NK-92 (cell line): Measurements from ENCODE around the gene NAT16.
"Not testable (repeated sequence)": the region's sequence is repeated elsewhere in the genome, so short reads cannot be mapped to it uniquely, and the experiment has no call there.

Experiments used
- DNase-seq: peaks from one replicate; lab custom pipeline; 2025; ENCODE audit not compliant: unreplicated experiment; lab: John Stamatoyannopoulos, UW

The NAT16 gene

GRCh38 chr7:101160910-101161309 lies 19.2 kb downstream of the NAT16 start:
- no peak for DNase-seq

GRCh38 chr7:101159696-101160674 lies 20.1 kb downstream of the NAT16 start:
- no peak for DNase-seq

- no peak for DNase-seq
These were observed 23.1 kb downstream of the NAT16 start for GRCh38 chr7:101156866-101157589.

DNA sequence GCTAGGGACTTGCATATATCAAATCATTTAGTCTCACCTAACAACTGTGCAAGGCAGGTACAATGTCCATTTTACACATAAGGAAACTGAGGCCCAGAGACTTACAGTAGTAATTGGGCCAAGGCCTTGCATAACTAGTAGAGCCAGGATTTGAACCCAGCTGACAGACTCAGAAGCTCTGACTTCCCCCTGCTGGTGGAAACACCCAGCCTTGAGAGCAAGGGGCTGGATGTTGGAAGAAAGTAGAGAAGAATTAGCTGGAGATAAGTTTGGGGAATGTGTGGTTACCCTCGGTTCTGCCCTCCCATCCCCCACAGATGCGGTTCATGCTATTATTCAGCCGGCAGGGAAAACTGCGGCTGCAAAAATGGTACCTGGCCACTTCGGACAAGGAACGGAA lies 23.8 kb downstream of the NAT16 start:
- DNase-seq: no peak

DNA sequence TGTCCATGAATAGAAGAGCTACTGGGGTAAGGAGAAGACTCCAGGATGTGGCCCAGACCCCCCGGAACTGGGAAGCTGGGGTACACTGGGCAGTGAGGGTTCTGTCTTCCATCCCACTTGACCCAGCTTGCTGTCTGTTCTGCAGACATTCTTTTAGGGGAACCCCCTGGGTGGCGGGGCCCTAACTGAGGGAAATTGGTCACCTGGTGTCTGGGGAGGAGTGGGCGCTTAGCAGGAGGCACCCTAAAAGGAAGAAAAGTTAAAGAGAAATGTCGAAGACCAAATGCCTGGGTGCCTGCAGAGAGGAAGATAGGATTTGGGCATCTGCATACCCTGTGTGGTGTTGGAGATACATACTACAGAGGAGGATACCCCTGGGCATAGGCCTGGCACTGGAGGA lies 24.8 kb downstream of the NAT16 start:
- DNase-seq: no peak

GRCh38 chr7:101154693-101155102 lies 25.4 kb downstream of the NAT16 start:
- no peak for DNase-seq

DNA sequence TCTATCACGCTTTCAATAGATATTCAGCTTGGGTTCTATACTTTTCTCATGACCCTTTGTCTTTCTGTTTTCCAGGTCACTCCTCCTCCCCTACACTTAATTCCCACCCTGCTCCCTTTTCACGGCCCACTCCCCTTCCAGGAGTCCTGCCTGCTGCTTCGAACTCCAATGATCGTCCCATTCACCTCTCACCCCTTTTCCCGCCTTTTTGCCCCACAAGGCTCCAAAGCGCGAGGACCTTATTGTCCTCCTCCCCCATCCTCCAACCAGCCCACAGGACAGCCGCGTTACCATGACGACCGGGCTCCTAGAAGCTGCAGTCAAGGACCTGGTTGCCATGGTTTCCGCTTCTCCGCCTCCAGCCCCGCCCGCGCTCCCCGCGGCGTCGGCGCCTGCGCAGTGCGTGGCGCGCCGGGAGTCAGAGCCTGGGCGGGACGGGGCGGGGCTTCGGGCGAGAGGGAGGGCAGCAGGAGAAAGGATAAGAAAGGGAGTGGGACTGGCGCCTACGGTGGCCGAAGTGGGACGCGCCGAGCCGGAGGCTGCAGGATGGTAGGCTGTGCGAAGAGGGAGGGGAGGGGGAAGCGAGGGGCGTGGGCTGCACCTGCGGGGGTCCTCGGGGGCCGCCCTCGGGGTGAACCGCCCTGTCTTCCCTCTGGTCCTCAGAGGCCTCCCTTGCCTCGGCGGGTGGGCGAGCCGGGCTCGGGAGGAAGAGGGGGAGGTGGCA lies 26.0 kb downstream of the NAT16 start, which contains the start of gene AP1S1:
AP1S1 (plus strand) TSS at position 508 of the 724 bp plus-strand sequence; CDS start at position 547, 39 bp downstream.
- peak; percentile 41 for DNase-seq

DNA sequence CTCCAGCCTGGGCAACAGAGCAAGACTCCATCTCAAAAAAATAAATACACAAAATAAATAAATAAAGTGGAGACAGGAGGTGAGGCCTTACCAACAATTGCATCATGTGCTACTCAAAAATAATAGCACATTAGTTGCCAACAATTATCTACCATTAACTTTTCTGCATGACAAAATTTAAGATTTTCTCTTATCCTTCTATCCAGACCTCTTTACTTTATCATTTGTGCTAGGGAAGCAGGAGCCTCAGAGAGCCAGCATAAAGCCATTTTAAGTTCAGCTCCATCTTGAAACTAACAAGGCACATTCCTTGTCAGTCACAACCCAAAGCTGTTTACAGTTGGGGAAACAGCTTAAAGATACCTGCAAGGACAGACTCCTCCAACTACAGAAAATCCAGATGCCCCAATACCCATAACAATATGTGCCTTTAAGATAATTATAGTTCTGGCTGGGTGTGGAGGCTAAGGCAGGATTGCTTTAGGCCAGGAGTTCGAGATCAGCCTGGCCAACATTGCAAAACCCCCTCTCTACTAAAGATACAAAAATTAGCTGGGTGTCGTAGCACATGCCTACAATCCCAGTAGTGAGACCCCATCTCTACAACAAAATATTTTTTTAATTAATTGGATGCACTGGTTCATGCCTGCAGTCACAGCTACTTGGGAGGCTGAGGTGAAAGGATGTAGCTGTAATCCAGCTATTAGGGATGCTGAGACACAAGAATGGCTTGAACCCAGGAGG lies 28.0 kb downstream of the NAT16 start:
- no peak for DNase-seq

GRCh38 chr7:101140746-101141382 lies 39.2 kb downstream of the NAT16 start:
- no peak for DNase-seq

GRCh38 chr7:101140339-101140699 lies 39.8 kb downstream of the NAT16 start:
- DNase-seq: no peak

DNA sequence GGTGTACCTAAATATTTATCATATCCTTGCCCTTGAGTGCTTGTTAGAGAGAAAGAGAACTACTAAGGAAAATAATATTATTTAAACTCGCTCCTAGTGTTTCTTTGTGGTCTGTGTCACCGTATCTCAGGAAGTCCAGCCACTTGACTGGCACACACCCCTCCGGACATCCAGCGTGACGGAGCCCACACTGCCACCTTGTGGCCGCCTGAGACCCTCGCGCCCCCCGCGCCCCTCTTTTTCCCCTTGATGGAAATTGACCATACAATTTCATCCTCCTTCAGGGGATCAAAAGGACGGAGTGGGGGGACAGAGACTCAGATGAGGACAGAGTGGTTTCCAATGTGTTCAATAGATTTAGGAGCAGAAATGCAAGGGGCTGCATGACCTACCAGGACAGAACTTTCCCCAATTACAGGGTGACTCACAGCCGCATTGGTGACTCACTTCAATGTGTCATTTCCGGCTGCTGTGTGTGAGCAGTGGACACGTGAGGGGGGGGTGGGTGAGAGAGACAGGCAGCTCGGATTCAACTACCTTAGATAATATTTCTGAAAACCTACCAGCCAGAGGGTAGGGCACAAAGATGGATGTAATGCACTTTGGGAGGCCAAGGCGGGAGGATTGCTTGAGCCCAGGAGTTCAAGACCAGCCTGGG lies 41.8 kb downstream of the NAT16 start:
- DNase-seq: no peak

GRCh38 chr7:101137651-101138212 lies 42.4 kb downstream of the NAT16 start:
- no peak for DNase-seq

DNA sequence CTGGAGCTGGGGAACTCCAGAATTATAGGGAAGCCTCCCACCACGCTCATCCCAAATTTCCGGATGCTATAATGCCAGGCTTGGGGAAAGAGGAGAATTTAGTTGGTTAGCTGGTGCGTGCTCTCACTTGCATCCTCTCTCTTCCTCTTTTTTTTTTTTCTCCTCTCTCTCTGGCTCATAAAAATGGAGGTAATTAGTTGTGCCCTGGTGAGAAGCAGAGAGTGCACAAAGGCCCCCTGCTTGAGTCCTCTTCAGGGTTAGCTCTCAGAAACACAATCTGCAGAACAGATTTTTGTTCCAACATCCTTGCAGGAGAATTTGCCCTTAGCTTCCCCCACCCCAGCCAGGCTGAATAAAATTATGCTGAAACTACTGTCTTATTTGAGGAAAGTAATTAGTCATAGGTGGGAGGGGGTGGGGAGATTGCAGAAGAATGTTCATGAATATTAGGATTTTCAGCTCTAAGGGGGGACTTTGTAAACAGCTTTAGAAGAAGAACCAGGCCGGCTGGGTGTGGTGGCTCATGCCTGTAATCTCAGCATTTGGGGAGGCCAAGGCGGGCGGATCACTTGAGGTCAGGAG lies 45.6 kb downstream of the NAT16 start:
- no peak for DNase-seq

- no peak for DNase-seq
These were observed 46.3 kb downstream of the NAT16 start for GRCh38 chr7:101133621-101134398.

GRCh38 chr7:101132626-101133600 lies 47.2 kb downstream of the NAT16 start:
- not testable (repeated sequence) for DNase-seq

GRCh38 chr7:101129603-101130117 lies 50.4 kb downstream of the NAT16 start:
- no peak for DNase-seq
